Hepatocyte (in vitro differentiated cells): Measurements from ENCODE around the gene OMA1. TPM values are rescaled to one million over a fixed set of nuclear protein-coding genes. Genes with fewer than 3 reads are reported as not detected.
"Not testable (repeated sequence)": the region's sequence is repeated elsewhere in the genome, so short reads cannot be mapped to it uniquely, and the experiment has no call there.

Experiments
- DNase-seq: peaks from one replicate; pipeline ENCODE4 v3.0.0-alpha.2; 2016; ENCODE audit warnings: low spot score
- H2AFZ ChIP-seq: fragments of 200-600 bp; sonication (generic); 2 replicates; pipeline ENCODE4 v1.6.0; 2016; ENCODE audit warnings: antibody characterized with exemption, mild to moderate bottlenecking
- H3K27ac ChIP-seq: fragments of 200-600 bp; sonication (generic); 2 replicates; pipeline ENCODE4 v1.5.1; 2016; ENCODE audit warnings: mild to moderate bottlenecking
- H3K27me3 ChIP-seq: fragments of 200-600 bp; sonication (generic); 2 replicates; pipeline ENCODE4 v1.6.1; 2016
- H3K36me3 ChIP-seq: fragments of 200-600 bp; sonication (generic); replicated peaks from 2 replicates; pipeline ENCODE4 v1.5.1; 2016; ENCODE audit warnings: low read depth; ENCODE audit not compliant: insufficient read depth
- H3K4me1 ChIP-seq: fragments of 200-600 bp; sonication (generic); 2 replicates; pipeline ENCODE4 v1.5.1; 2016; ENCODE audit warnings: mild to moderate bottlenecking, moderate library complexity; ENCODE audit not compliant: insufficient read depth
- H3K4me2 ChIP-seq: fragments of 200-600 bp; sonication (generic); 2 replicates; pipeline ENCODE4 v1.6.0; 2016
- H3K4me3 ChIP-seq: fragments of 200-600 bp; sonication (generic); 2 replicates; pipeline ENCODE4 v1.5.1; 2016; ENCODE audit warnings: mild to moderate bottlenecking
- H3K79me2 ChIP-seq: fragments of 200-600 bp; sonication (generic); 2 replicates; pipeline ENCODE4 v1.6.0; 2017; ENCODE audit warnings: mild to moderate bottlenecking
- H3K9me2 ChIP-seq: fragments of 200-600 bp; sonication (generic); replicated peaks from 2 replicates; pipeline ENCODE4 v1.6.0; 2017; ENCODE audit warnings: mild to moderate bottlenecking; ENCODE audit not compliant: insufficient read depth
- H3K9me3 ChIP-seq: fragments of 200-600 bp; sonication (generic); 2 replicates; pipeline ENCODE4 v1.5.1; 2016; ENCODE audit warnings: low read depth, mild to moderate bottlenecking
- H4K20me1 ChIP-seq: fragments of 200-600 bp; sonication (generic); 2 replicates; pipeline ENCODE4 v1.6.0; 2016; ENCODE audit warnings: mild to moderate bottlenecking; ENCODE audit not compliant: insufficient read depth, poor library complexity, severe bottlenecking
- EZH2 ChIP-seq: fragments of 200-600 bp; sonication (generic); IDR thresholded peaks from 2 replicates; pipeline ENCODE4 v1.6.1; 2016; ENCODE audit warnings: antibody characterized with exemption, mild to moderate bottlenecking, borderline replicate concordance
- EZH2phosphoT487 ChIP-seq: fragments of 200-600 bp; sonication (generic); IDR thresholded peaks from one replicate; pipeline ENCODE4 v1.6.1; 2018; ENCODE audit warnings: antibody characterized with exemption, mild to moderate bottlenecking, low read depth, moderate library complexity; ENCODE audit not compliant: unreplicated experiment, severe bottlenecking
- WGBS: methylation state at CpG from one replicate; pipeline ENCODE4 v1.1.6; 2016; ENCODE audit warnings: low lambda C conversion rate; ENCODE audit errors: missing lambda C conversion rate; 5-methylcytosine and 5-hydroxymethylcytosine counted together
- polyA plus RNA-seq: library from polyadenylated mRNA; unstranded; fragments of >200 nt; fragmentation: Nextera tagmentation; extraction: Ambion mirVana; gene quantifications from 2 replicates; pipeline ENCODE4 v1.2.1, GENCODE V29; 2016
- total RNA-seq: library from RNA; depleted of rRNA; stranded (reverse); fragments of >200 nt; gene quantifications from 2 replicates; pipeline ENCODE4 v1.2.3, GENCODE V29; 2014
- TF ChIP-seq, protein P1 (sequence below): fragments of 200-600 bp; sonication (generic); IDR thresholded peaks from 2 replicates; pipeline ENCODE4 v1.5.1; 2016; ENCODE audit warnings: antibody characterized with exemption, mild to moderate bottlenecking; ENCODE audit not compliant: poor library complexity

OMA1 gene
- total and polyA plus RNA-seq, 2 experiments from 2014 or later, result 19.7 to 36.0 TPM

GRCh38 chr1:58584082-58584895 lies 37.8 kb upstream of the OMA1 start:
- H3K36me3 ChIP-seq, result no peaks in the 10 kb centered on the region
- H3K27ac ChIP-seq, result peak overlapping the region; percentile 70
- H4K20me1 ChIP-seq, result no peaks in the 10 kb centered on the region
- no peak overlapping the region for H3K4me3 ChIP-seq
- TF ChIP-seq EZH2 (no peak), EZH2phosphoT487 (no peak)
- TF ChIP-seq, protein P1, sequence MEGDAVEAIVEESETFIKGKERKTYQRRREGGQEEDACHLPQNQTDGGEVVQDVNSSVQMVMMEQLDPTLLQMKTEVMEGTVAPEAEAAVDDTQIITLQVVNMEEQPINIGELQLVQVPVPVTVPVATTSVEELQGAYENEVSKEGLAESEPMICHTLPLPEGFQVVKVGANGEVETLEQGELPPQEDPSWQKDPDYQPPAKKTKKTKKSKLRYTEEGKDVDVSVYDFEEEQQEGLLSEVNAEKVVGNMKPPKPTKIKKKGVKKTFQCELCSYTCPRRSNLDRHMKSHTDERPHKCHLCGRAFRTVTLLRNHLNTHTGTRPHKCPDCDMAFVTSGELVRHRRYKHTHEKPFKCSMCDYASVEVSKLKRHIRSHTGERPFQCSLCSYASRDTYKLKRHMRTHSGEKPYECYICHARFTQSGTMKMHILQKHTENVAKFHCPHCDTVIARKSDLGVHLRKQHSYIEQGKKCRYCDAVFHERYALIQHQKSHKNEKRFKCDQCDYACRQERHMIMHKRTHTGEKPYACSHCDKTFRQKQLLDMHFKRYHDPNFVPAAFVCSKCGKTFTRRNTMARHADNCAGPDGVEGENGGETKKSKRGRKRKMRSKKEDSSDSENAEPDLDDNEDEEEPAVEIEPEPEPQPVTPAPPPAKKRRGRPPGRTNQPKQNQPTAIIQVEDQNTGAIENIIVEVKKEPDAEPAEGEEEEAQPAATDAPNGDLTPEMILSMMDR, result no peak
- H3K27me3 ChIP-seq, result no peaks in the 10 kb centered on the region
- H3K79me2 ChIP-seq, result no peaks in the 10 kb centered on the region
- H3K9me2 ChIP-seq, result no peaks in the 10 kb centered on the region
- peak overlapping the region; percentile 27 for H3K4me2 ChIP-seq
- H3K9me3 ChIP-seq, result no peaks in the 10 kb centered on the region
- DNase-seq, result peak; percentile 66
- WGBS, result 33% methylated on average over 8 of the region's 8 CpGs
- H2AFZ ChIP-seq, result no peak overlapping the region
- peaks cover 8% of the 10 kb centered on the region for H3K4me1 ChIP-seq

- no peaks in the 10 kb centered on the region for H3K79me2 ChIP-seq
- no peak overlapping the region for H3K4me2 ChIP-seq
These were observed 37.0 kb upstream of the OMA1 start for GRCh38 chr1:58583496-58583895.

DNA sequence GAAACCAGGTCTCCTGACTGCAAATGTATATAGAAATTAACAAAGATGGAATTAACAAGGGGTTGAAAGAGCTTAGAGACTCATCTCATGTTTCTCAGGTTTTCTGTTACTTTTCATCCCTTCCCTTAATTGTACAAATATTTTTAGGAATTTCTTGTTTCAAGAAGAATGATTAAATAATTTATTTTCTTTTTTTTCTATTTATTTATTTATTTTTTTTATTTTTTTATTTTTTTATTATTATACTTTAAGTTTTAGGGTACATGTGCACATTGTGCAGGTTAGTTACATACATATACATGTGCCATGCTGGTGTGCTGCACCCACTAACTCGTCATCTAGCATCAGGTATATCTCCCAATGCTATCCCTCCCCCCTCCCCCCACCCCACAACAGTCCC lies 35.6 kb upstream of the OMA1 start:
- no CpG with 5 or more reads among the region's 1 CpG for WGBS
- peaks cover 14% of the 10 kb centered on the region for H3K4me1 ChIP-seq
- H3K36me3 ChIP-seq, DNase-seq, H3K27ac ChIP-seq, H3K9me2 ChIP-seq, H4K20me1 ChIP-seq, H3K4me2 ChIP-seq, H3K27me3 ChIP-seq, H3K9me3 ChIP-seq, H2AFZ ChIP-seq, H3K79me2 ChIP-seq, H3K4me3 ChIP-seq: not testable (repeated sequence)

More at GRCh38 chr1:58583496-58583895, 37.0 kb upstream of the OMA1 start:
- H4K20me1 ChIP-seq, result no peaks in the 10 kb centered on the region
- TF ChIP-seq EZH2 (no peak), EZH2phosphoT487 (no peak)
- TF ChIP-seq, protein P1, result no peak
- peaks cover 8% of the 10 kb centered on the region for H3K4me1 ChIP-seq
- no peaks in the 10 kb centered on the region for H3K27me3 ChIP-seq
- H3K27ac ChIP-seq, result peak overlapping the region; percentile 70
- H3K4me3 ChIP-seq, result no peak overlapping the region
- no peaks in the 10 kb centered on the region for H3K9me2 ChIP-seq
- no peaks in the 10 kb centered on the region for H3K36me3 ChIP-seq
- WGBS, result 97% methylated on average over 1 of the region's 1 CpG
- no peaks in the 10 kb centered on the region for H3K9me3 ChIP-seq
- DNase-seq, result no peak
- H2AFZ ChIP-seq, result no peak overlapping the region

DNA sequence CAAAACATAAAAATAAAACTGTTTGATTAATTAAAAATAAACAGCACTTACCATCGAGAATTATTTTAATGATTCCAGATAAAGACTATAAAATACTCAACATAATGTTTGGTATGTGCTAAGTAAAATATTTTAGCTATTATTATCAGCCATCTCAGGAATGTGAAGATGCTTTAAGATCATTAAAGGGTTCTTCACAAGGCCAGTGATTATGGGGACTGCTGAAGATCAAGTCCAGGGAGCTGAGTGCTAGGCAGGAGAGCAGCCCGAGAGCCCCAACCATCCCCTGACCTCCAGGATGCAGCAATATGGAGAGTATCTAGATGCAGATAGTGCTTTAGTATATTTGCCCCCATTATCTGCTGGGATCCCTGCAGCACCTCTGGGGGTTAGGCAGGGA lies 35.1 kb upstream of the OMA1 start:
- no peak for DNase-seq
- no peak overlapping the region for H2AFZ ChIP-seq
- H3K9me2 ChIP-seq, result no peaks in the 10 kb centered on the region
- H3K4me1 ChIP-seq, result peaks cover 14% of the 10 kb centered on the region
- no peaks in the 10 kb centered on the region for H3K27me3 ChIP-seq
- H3K9me3 ChIP-seq, result no peaks in the 10 kb centered on the region
- H4K20me1 ChIP-seq, result no peaks in the 10 kb centered on the region
- TF ChIP-seq, protein P1, result no peak
- TF ChIP-seq EZH2 (no peak), EZH2phosphoT487 (no peak)
- WGBS, result 79% methylated on average over 2 of the region's 2 CpGs
- no peak overlapping the region for H3K4me3 ChIP-seq
- no peaks in the 10 kb centered on the region for H3K36me3 ChIP-seq
- H3K79me2 ChIP-seq, result no peaks in the 10 kb centered on the region
- H3K4me2 ChIP-seq, result no peak overlapping the region
- no peak overlapping the region for H3K27ac ChIP-seq
